WTC11 (cell line): Measurements from ENCODE around the gene PTPRK. TPM values are rescaled to one million over a fixed set of nuclear protein-coding genes. Genes with fewer than 3 reads are reported as not detected.

Source experiments
- ATAC-seq: fragments of 200-7000 bp; cut with Tn5 transposase; 2 replicates; pipeline ENCODE4 v1.10.0; 2021; ENCODE audit warnings: mild to moderate bottlenecking, moderate library complexity
- CTCF ChIA-PET: fragments of 300-600 bp; sonication (Branson Sonifier 250); formaldehyde crosslinking; loops from one replicate; lab custom pipeline; 2021; ENCODE audit warnings: antibody characterized with exemption; lab: Charles Lee
- POLR2A ChIA-PET: fragments of 350-600 bp; sonication (Branson Sonifier 250); formaldehyde crosslinking; loops from one replicate; lab custom pipeline; 2021; ENCODE audit warnings: antibody characterized with exemption; lab: Charles Lee
- DNase-seq: peaks from one replicate; pipeline ENCODE4 v3.0.0; 2021; ENCODE audit warnings: low spot score
- H3K27ac Mint-ChIP-seq: 2 replicates; pipeline ENCODE4 v1.8.0; 2021; ENCODE audit warnings: mixed read lengths
- H3K27me3 Mint-ChIP-seq: 2 replicates; pipeline ENCODE4 v1.8.0; 2021; ENCODE audit warnings: low read depth, mild to moderate bottlenecking, moderate library complexity, mixed read lengths
- H3K36me3 Mint-ChIP-seq: 2 replicates; pipeline ENCODE4 v1.8.0; 2021; ENCODE audit warnings: mixed read lengths
- H3K4me1 Mint-ChIP-seq: 2 replicates; pipeline ENCODE4 v1.8.0; 2022; ENCODE audit warnings: mixed read lengths
- H3K4me3 Mint-ChIP-seq: 2 replicates; pipeline ENCODE4 v1.8.0; 2021; ENCODE audit warnings: mild to moderate bottlenecking, moderate library complexity, mixed read lengths
- H3K9me3 Mint-ChIP-seq: 2 replicates; pipeline ENCODE4 v1.8.0; 2021; ENCODE audit warnings: mixed read lengths
- CREB1 ChIP-seq: sonication (generic); formaldehyde crosslinking; IDR thresholded peaks from 2 replicates; pipeline ENCODE4 v1.8.0; 2023; ENCODE audit warnings: mild to moderate bottlenecking, missing genetic modification reagents
- CTCF ChIP-seq: fragments of 200-600 bp; IDR thresholded peaks from 2 replicates; pipeline ENCODE4 v1.8.0; 2022; ENCODE audit warnings: antibody characterized with exemption
- ESRRA ChIP-seq: sonication (generic); formaldehyde crosslinking; IDR thresholded peaks from 2 replicates; pipeline ENCODE4 v1.8.1; 2022; ENCODE audit warnings: mild to moderate bottlenecking, missing genetic modification reagents, borderline replicate concordance
- GRHL2 ChIP-seq: fragments of 250-450 bp; sonication (Bioruptor Pico); IDR thresholded peaks from 2 replicates; pipeline ENCODE4 v1.8.0; 2022; ENCODE audit warnings: mild to moderate bottlenecking, moderate library complexity; ENCODE audit not compliant: insufficient replicate concordance, severe bottlenecking
- JUN ChIP-seq: sonication (generic); formaldehyde crosslinking; IDR thresholded peaks from 2 replicates; pipeline ENCODE4 v1.8.0; 2023; ENCODE audit warnings: mild to moderate bottlenecking, missing genetic modification reagents
- KAT7 ChIP-seq: sonication (generic); formaldehyde crosslinking; IDR thresholded peaks from 2 replicates; pipeline ENCODE4 v1.8.1; 2023; ENCODE audit warnings: missing genetic modification reagents, mild to moderate bottlenecking, borderline replicate concordance
- MXD4 ChIP-seq: fragments of 250-450 bp; sonication (Bioruptor Pico); IDR thresholded peaks from 2 replicates; pipeline ENCODE4 v1.8.0; 2021; ENCODE audit warnings: mild to moderate bottlenecking, moderate library complexity, borderline replicate concordance
- MYBL2 ChIP-seq: sonication (generic); formaldehyde crosslinking; IDR thresholded peaks from 2 replicates; pipeline ENCODE4 v1.8.1; 2023; ENCODE audit warnings: mild to moderate bottlenecking, moderate library complexity, missing genetic modification reagents
- NR1H2 ChIP-seq: sonication (generic); formaldehyde crosslinking; IDR thresholded peaks from 2 replicates; pipeline ENCODE4 v1.9.0; 2021; ENCODE audit warnings: mild to moderate bottlenecking, moderate library complexity, missing genetic modification reagents
- SOX15 ChIP-seq: fragments of 250-450 bp; sonication (Bioruptor Pico); IDR thresholded peaks from 2 replicates; pipeline ENCODE4 v1.9.0; 2021; ENCODE audit warnings: mild to moderate bottlenecking
- SP1 ChIP-seq: sonication (generic); formaldehyde crosslinking; conservative IDR thresholded peaks from 2 replicates; pipeline ENCODE4 v1.8.1; 2022; ENCODE audit warnings: missing genetic modification reagents
- STAT6 ChIP-seq: sonication (generic); formaldehyde crosslinking; conservative IDR thresholded peaks from 2 replicates; pipeline ENCODE4 v1.8.1; 2023; ENCODE audit warnings: mild to moderate bottlenecking, low read depth, missing genetic modification reagents, moderate library complexity
- TEAD1 ChIP-seq: sonication (generic); formaldehyde crosslinking; IDR thresholded peaks from 2 replicates; pipeline ENCODE4 v1.8.0; 2022; ENCODE audit warnings: mild to moderate bottlenecking, missing genetic modification reagents
- ZNF219 ChIP-seq: sonication (generic); formaldehyde crosslinking; IDR thresholded peaks from 2 replicates; pipeline ENCODE4 v1.8.0; 2023; ENCODE audit warnings: missing genetic modification reagents, mild to moderate bottlenecking, borderline replicate concordance
- total RNA-seq: library from RNA; stranded (reverse); gene quantifications from 3 replicates; pipeline ENCODE4 v1.2.3, GENCODE V29; 2021
- TF ChIP-seq, protein P1 (sequence below): fragments of 250-450 bp; sonication (Bioruptor Pico); IDR thresholded peaks from 2 replicates; pipeline ENCODE4 v1.9.0; 2021; ENCODE audit warnings: mild to moderate bottlenecking
- TF ChIP-seq, protein P2 (sequence below): sonication (generic); formaldehyde crosslinking; IDR thresholded peaks from 2 replicates; pipeline ENCODE4 v1.8.0; 2022; ENCODE audit warnings: mild to moderate bottlenecking, missing genetic modification reagents
- TF ChIP-seq, protein P3 (sequence below): fragments of 250-450 bp; sonication (Bioruptor Pico); IDR thresholded peaks from 2 replicates; pipeline ENCODE4 v1.9.0; 2021; ENCODE audit warnings: moderate library complexity, mild to moderate bottlenecking, inconsistent platforms, borderline replicate concordance
- TF ChIP-seq, protein P4 (sequence below): sonication (generic); formaldehyde crosslinking; IDR thresholded peaks from 2 replicates; pipeline ENCODE4 v1.8.1; 2023; ENCODE audit warnings: mild to moderate bottlenecking, missing genetic modification reagents

Gene PTPRK
- total RNA-seq, 1 experiment from 2014 or later = 44.8 TPM

DNA sequence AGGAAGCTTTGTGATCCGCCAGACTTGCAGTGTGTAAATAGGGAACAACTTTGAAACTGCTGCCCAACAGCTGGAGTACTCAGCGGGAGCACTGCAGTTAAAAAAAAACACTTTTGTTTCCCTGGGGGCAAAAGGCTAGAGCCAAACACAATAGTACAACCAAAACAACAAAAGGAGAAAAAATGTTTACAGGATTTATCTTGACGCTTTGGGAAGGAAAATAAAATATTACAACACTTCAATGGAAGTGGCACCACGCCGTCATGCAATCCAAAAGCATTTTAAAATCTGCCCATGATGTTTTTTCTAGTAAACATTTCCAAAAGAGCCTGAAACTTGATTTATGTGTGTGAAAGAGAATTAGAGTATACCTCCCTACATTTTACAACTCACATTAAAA is 26.0 kb downstream of the PTPRK start:
- TF ChIP-seq, protein P1, sequence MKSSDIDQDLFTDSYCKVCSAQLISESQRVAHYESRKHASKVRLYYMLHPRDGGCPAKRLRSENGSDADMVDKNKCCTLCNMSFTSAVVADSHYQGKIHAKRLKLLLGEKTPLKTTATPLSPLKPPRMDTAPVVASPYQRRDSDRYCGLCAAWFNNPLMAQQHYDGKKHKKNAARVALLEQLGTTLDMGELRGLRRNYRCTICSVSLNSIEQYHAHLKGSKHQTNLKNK (CRISPR knock-in tag) = no peak
- TF ChIP-seq, protein P2, sequence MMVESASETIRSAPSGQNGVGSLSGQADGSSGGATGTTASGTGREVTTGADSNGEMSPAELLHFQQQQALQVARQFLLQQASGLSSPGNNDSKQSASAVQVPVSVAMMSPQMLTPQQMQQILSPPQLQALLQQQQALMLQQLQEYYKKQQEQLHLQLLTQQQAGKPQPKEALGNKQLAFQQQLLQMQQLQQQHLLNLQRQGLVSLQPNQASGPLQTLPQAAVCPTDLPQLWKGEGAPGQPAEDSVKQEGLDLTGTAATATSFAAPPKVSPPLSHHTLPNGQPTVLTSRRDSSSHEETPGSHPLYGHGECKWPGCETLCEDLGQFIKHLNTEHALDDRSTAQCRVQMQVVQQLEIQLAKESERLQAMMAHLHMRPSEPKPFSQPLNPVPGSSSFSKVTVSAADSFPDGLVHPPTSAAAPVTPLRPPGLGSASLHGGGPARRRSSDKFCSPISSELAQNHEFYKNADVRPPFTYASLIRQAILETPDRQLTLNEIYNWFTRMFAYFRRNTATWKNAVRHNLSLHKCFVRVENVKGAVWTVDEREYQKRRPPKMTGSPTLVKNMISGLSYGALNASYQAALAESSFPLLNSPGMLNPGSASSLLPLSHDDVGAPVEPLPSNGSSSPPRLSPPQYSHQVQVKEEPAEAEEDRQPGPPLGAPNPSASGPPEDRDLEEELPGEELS (CRISPR knock-in tag) = peak; percentile 41; the same call in 1 of the 2 replicates
- ChIA-PET POLR2A (interaction anchor here (0.7 kb wide), 2 partner anchors 23 to 199 kb away, joined by 3 to 10 read pairs; no protein-coding TSS in a partner anchor), CTCF (no interaction called here)
- Mint-ChIP-seq H3K9me3 (no peaks in the 10 kb centered on the region), H3K27me3 (no peaks in the 10 kb centered on the region), H3K4me1 (peaks cover 67% of the 10 kb centered on the region), H3K36me3 (no peaks in the 10 kb centered on the region), H3K4me3 (0 out of 2 replicates have a peak overlapping the region, but pooled peaks have one; percentile 7), H3K27ac (peak overlapping the region; percentile 58)
- ATAC-seq (peak; percentile 29; the same call in 1 of the 2 replicates), DNase-seq (no peak)

DNA sequence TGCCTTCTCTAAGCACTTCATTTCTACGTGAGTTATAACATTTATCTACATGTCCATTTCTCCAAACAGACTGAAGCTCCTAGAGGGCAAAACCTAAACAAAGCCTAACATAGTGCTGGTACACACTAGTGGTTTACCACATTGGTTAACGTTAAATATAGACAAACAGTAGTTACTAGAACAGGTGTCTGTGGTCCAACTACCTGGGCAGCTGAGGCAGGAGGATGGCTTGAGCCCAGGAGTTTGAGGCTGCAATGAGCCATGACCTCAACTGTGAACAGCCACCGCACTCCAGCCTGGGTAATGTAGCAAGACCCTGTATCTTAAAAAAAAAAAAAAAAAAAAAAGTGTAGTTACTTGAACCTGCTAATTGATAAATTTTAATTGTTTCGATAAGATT is 26.5 kb downstream of the PTPRK start:
- ATAC-seq = no peak
- POLR2A ChIA-PET = interaction anchor here (0.7 kb wide), 2 partner anchors 23 to 198 kb away, joined by 3 to 10 read pairs; no protein-coding TSS in a partner anchor
- TF ChIP-seq GRHL2 (CRISPR knock-in tag) (no peak), KAT7 (CRISPR knock-in tag) (no peak)
- TF ChIP-seq, protein P3, sequence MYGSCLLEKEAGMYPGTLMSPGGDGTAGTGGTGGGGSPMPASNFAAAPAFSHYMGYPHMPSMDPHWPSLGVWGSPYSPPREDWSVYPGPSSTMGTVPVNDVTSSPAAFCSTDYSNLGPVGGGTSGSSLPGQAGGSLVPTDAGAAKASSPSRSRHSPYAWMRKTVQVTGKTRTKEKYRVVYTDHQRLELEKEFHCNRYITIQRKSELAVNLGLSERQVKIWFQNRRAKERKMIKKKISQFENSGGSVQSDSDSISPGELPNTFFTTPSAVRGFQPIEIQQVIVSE (CRISPR knock-in tag) = no peak
- Mint-ChIP-seq H3K4me3 (no peak overlapping the region), H3K36me3 (no peaks in the 10 kb centered on the region), H3K9me3 (no peaks in the 10 kb centered on the region), H3K27ac (no peak overlapping the region), H3K27me3 (no peaks in the 10 kb centered on the region), H3K4me1 (peaks cover 61% of the 10 kb centered on the region)
- CTCF ChIA-PET = no interaction called here
- DNase-seq = no peak

DNA sequence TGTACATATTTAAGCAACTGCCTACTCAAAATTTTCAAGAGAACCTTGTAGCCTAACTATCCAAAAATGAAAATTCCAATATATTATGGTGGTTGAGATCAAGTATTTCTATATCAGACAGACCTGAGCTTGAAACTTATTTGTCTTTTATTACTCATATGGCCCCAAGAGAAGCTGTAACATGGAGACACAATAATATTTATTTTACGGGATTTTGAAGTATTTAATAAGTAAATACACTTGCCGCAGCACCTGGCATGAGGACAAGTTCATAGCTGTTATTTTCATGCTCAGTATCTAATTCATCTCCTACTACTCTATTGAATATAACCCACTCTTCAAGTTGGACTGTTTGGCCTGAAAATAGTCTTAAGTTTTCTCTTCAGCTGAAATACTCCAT is 28.0 kb downstream of the PTPRK start:
- H3K36me3 Mint-ChIP-seq = no peaks in the 10 kb centered on the region
- DNase-seq = no peak
- ChIA-PET CTCF (no interaction called here), POLR2A (interaction anchor here (0.6 kb wide), 1 partner anchor 85 kb away, joined by 5 read pairs; no protein-coding TSS in a partner anchor)
- no peak for ATAC-seq
- no peaks in the 10 kb centered on the region for H3K27me3 Mint-ChIP-seq
- no peaks in the 10 kb centered on the region for H3K9me3 Mint-ChIP-seq
- H3K27ac Mint-ChIP-seq = no peak overlapping the region
- no peak overlapping the region for H3K4me3 Mint-ChIP-seq
- H3K4me1 Mint-ChIP-seq = peaks cover 49% of the 10 kb centered on the region
- TF ChIP-seq MXD4 (CRISPR knock-in tag) (no peak), SOX15 (CRISPR knock-in tag) (no peak), TEAD1 (CRISPR knock-in tag) (no peak), SP1 (CRISPR knock-in tag) (no peak), CREB1 (CRISPR knock-in tag) (no peak), JUN (CRISPR knock-in tag) (no peak), STAT6 (CRISPR knock-in tag) (no peak), ZNF219 (CRISPR knock-in tag) (no peak), NR1H2 (CRISPR knock-in tag) (no peak), CTCF (no peak), MYBL2 (CRISPR knock-in tag) (no peak), ESRRA (CRISPR knock-in tag) (no peak)
- TF ChIP-seq, protein P4, sequence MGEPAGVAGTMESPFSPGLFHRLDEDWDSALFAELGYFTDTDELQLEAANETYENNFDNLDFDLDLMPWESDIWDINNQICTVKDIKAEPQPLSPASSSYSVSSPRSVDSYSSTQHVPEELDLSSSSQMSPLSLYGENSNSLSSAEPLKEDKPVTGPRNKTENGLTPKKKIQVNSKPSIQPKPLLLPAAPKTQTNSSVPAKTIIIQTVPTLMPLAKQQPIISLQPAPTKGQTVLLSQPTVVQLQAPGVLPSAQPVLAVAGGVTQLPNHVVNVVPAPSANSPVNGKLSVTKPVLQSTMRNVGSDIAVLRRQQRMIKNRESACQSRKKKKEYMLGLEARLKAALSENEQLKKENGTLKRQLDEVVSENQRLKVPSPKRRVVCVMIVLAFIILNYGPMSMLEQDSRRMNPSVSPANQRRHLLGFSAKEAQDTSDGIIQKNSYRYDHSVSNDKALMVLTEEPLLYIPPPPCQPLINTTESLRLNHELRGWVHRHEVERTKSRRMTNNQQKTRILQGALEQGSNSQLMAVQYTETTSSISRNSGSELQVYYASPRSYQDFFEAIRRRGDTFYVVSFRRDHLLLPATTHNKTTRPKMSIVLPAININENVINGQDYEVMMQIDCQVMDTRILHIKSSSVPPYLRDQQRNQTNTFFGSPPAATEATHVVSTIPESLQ (CRISPR knock-in tag) = no peak
